Cardiac septum (tissue), 1 donor: ENCODE results near the gene FOXF2. TPM values are rescaled to one million over a fixed set of nuclear protein-coding genes. Genes with fewer than 3 reads are reported as not detected.
"Not testable (repeated sequence)": the region's sequence is repeated elsewhere in the genome, so short reads cannot be mapped to it uniquely, and the experiment has no call there.

Experiments used
- DNase-seq: peaks from one replicate; pipeline ENCODE4 v3.0.0-alpha.2; 2020; ENCODE audit warnings: low spot score
- intact Hi-C: fragments of 100-400 bp; cut with DNase I; formaldehyde crosslinking; loops from one replicate; pipeline ENCODE4 v1.14.0; 2022
- long read RNA-seq: library from polyadenylated mRNA; unstranded; transcript quantifications from one replicate; pipeline ENCODE4 v2.0.0, GENCODE V29; 2021
- total RNA-seq: library from RNA; stranded (reverse); fragmentation: NEBNext Ultra II Directional; extraction: Animal tissue kit (Norgen Biotek cat#: 25700); gene quantifications from one replicate; pipeline ENCODE4 v1.2.1, GENCODE V29; 2021
- donor health status: DM: no; HTN: no; CAD: no.

Gene FOXF2
- total RNA-seq = 0.43 TPM
- long read RNA-seq, partial matches to known transcripts = 0 of 4 reads
- long read RNA-seq, other reads (novel, unspliced or antisense) = 1 of 4 reads

GRCh38 chr6:1389369-1390132, at the start of gene FOXF2:
FOXF2 (plus strand) TSS chr6:1389576; CDS start chr6:1389948, 372 bp downstream.
- no peak for DNase-seq
- intact Hi-C loops = loop anchor here (10.0 kb wide), 1 partner anchor 795 kb away; no protein-coding TSS in a partner anchor

- intact Hi-C loops = no loop called here
- DNase-seq = no peak
These were observed 43.3 kb upstream of the FOXF2 start for GRCh38 chr6:1346101-1346500.

- intact Hi-C loops = no loop called here
- DNase-seq = no peak
These were observed 42.8 kb upstream of the FOXF2 start for GRCh38 chr6:1346558-1347091.

GRCh38 chr6:1347161-1347560, 42.2 kb upstream of the FOXF2 start:
- intact Hi-C loops = no loop called here
- no peak for DNase-seq

- intact Hi-C loops = no loop called here
- DNase-seq = peak; percentile 73
These were observed 40.7 kb upstream of the FOXF2 start for GRCh38 chr6:1348675-1349074.

GRCh38 chr6:1349655-1350054, 39.7 kb upstream of the FOXF2 start:
- intact Hi-C loops = no loop called here
- DNase-seq = no peak

- intact Hi-C loops = no loop called here
- DNase-seq = no peak
These were observed 37.9 kb upstream of the FOXF2 start for GRCh38 chr6:1351381-1352008.

GRCh38 chr6:1355068-1355467, 34.3 kb upstream of the FOXF2 start:
- intact Hi-C loops = not testable (repeated sequence)

GRCh38 chr6:1361717-1362116, 27.7 kb upstream of the FOXF2 start:
- intact Hi-C loops, DNase-seq: not testable (repeated sequence)

More at GRCh38 chr6:1355068-1355467, 34.3 kb upstream of the FOXF2 start:
- not testable (repeated sequence) for DNase-seq

GRCh38 chr6:1362643-1363042, 26.7 kb upstream of the FOXF2 start:
- intact Hi-C loops = no loop called here
- no peak for DNase-seq

GRCh38 chr6:1363298-1363697, 26.1 kb upstream of the FOXF2 start:
- no peak for DNase-seq
- intact Hi-C loops = no loop called here

- intact Hi-C loops = no loop called here
These were observed 25.4 kb upstream of the FOXF2 start for GRCh38 chr6:1363729-1364572.

GRCh38 chr6:1364791-1365190, 24.6 kb upstream of the FOXF2 start:
- DNase-seq = no peak
- intact Hi-C loops = no loop called here

More at GRCh38 chr6:1363729-1364572, 25.4 kb upstream of the FOXF2 start:
- no peak for DNase-seq

GRCh38 chr6:1365686-1366085, 23.7 kb upstream of the FOXF2 start:
- no peak for DNase-seq
- intact Hi-C loops = no loop called here

GRCh38 chr6:1367771-1368170, 21.6 kb upstream of the FOXF2 start:
- DNase-seq = no peak
- intact Hi-C loops = no loop called here

GRCh38 chr6:1368940-1369339, 20.4 kb upstream of the FOXF2 start:
- no peak for DNase-seq
- intact Hi-C loops = no loop called here

- DNase-seq, intact Hi-C loops: not testable (repeated sequence)
These were observed 19.7 kb upstream of the FOXF2 start for GRCh38 chr6:1369695-1370094.

- intact Hi-C loops = no loop called here
- DNase-seq = no peak
These were observed 17.4 kb upstream of the FOXF2 start for GRCh38 chr6:1371933-1372332.

GRCh38 chr6:1372690-1373089, 16.7 kb upstream of the FOXF2 start:
- intact Hi-C loops = no loop called here

GRCh38 chr6:1376653-1377052, 12.7 kb upstream of the FOXF2 start:
- intact Hi-C loops = no loop called here

More at GRCh38 chr6:1372690-1373089, 16.7 kb upstream of the FOXF2 start:
- DNase-seq = no peak

More at GRCh38 chr6:1376653-1377052, 12.7 kb upstream of the FOXF2 start:
- no peak for DNase-seq
